Measurements from ENCODE around the gene ARID1B.

ARID1B gene

GRCh38 chr6:156883497-156884252 is 106.5 kb downstream of the ARID1B start:
- Histone ChIP-seq H3K4me1 (ENCODE audit: insufficient read depth, low read length) (peaks cover 77% of the 10 kb centered on the region), H3K4me3 (ENCODE audit: low read length) (no peak overlapping the region)
- WGBS, result 85% methylated on average over 14 of the region's 14 CpGs

DNA sequence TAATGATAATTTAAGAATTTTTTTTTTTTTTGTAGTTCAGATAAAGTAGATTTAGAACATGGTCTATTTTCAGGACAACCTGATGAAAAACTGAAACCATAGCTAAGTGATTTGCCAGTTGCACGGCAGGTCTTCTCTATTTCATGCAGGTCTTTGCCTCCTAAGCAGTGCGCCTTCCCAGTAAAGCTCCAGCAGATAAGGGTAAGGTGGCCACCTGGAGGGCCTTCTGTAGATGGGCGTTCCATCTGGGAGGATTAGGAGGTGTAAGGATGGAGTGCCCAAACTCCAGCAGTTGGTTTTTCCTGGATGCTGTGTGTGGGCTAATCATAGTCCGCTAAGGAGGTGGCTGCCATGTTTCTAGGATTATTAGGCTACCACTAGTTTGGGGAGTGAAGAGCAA is 107.1 kb downstream of the ARID1B start:
- Histone ChIP-seq H3K27me3 (ENCODE audit: insufficient read depth, low read length) (no peaks in the 10 kb centered on the region), H3K4me3 (ENCODE audit: low read length) (no peak overlapping the region), H3K9me3 (ENCODE audit: insufficient read depth, low read depth, low read length) (no peaks in the 10 kb centered on the region), H3K4me1 (ENCODE audit: insufficient read depth, low read length) (peaks cover 82% of the 10 kb centered on the region), H3K9ac (ENCODE audit: low read depth, low read length) (no peak overlapping the region), H3K36me3 (ENCODE audit: insufficient read depth, low read length) (no peaks in the 10 kb centered on the region), H3K27ac (ENCODE audit: low read depth, low read length) (no peak overlapping the region)
- WGBS, result 91% methylated on average over 4 of the region's 4 CpGs

More at GRCh38 chr6:156883497-156884252, 106.5 kb downstream of the ARID1B start:
- Histone ChIP-seq H3K27ac (ENCODE audit: low read depth, low read length) (0 out of 2 replicates have a peak overlapping the region, but pooled peaks have one; percentile 22), H3K9ac (ENCODE audit: low read depth, low read length) (no peak overlapping the region), H3K9me3 (ENCODE audit: insufficient read depth, low read depth, low read length) (no peaks in the 10 kb centered on the region), H3K27me3 (ENCODE audit: insufficient read depth, low read length) (no peaks in the 10 kb centered on the region), H3K36me3 (ENCODE audit: insufficient read depth, low read length) (no peaks in the 10 kb centered on the region)

GRCh38 chr6:156885562-156885961 is 108.4 kb downstream of the ARID1B start:
- WGBS, result 67% methylated on average over 2 of the region's 2 CpGs
- Histone ChIP-seq H3K9ac (ENCODE audit: low read depth, low read length) (no peak overlapping the region), H3K27me3 (ENCODE audit: insufficient read depth, low read length) (no peaks in the 10 kb centered on the region), H3K4me3 (ENCODE audit: low read length) (no peak overlapping the region), H3K27ac (ENCODE audit: low read depth, low read length) (no peak overlapping the region), H3K4me1 (ENCODE audit: insufficient read depth, low read length) (peaks cover 81% of the 10 kb centered on the region), H3K36me3 (ENCODE audit: insufficient read depth, low read length) (no peaks in the 10 kb centered on the region), H3K9me3 (ENCODE audit: insufficient read depth, low read depth, low read length) (no peaks in the 10 kb centered on the region)

GRCh38 chr6:156886409-156886808 is 109.2 kb downstream of the ARID1B start:
- Histone ChIP-seq H3K9me3 (ENCODE audit: insufficient read depth, low read depth, low read length) (no peaks in the 10 kb centered on the region), H3K36me3 (ENCODE audit: insufficient read depth, low read length) (no peaks in the 10 kb centered on the region), H3K4me3 (ENCODE audit: low read length) (no peak overlapping the region), H3K27ac (ENCODE audit: low read depth, low read length) (peak overlapping the region; percentile 10; the same call in 1 of the 2 replicates), H3K9ac (ENCODE audit: low read depth, low read length) (no peak overlapping the region), H3K27me3 (ENCODE audit: insufficient read depth, low read length) (no peaks in the 10 kb centered on the region), H3K4me1 (ENCODE audit: insufficient read depth, low read length) (peaks cover 78% of the 10 kb centered on the region)
- WGBS, result 74% methylated on average over 8 of the region's 8 CpGs

DNA sequence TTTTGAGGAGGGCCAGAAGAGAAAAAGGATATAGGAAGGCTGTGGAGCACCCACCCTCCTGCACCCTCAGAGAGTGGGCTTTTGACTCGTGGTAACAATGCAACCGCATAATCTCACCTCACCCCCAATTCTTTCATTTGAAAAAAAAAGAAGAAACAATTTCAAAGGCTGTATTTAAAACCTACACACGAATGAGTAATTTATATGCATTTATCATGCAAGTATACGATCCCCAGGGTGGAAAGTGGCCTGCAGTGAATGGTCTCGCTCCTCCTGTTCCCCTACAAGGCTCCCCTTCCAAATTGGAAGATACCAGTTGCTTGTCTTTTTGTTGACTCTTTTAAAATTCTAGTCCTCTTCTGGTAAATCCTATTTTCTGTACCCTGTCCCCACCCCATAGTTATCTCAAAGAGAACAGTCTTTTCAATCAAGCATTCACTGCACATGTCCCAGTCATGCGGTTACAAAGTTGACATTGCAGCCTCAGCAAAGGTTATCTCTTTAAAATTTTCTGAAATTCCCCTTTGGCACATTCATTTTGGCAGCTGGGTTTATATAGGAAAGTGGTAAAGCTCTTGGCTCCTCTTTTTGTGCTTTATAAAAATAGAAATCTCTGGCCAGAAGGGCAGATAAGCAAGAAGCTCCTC is 110.6 kb downstream of the ARID1B start:
- Histone ChIP-seq H3K36me3 (ENCODE audit: insufficient read depth, low read length) (no peaks in the 10 kb centered on the region), H3K4me1 (ENCODE audit: insufficient read depth, low read length) (peaks cover 67% of the 10 kb centered on the region), H3K4me3 (ENCODE audit: low read length) (no peak overlapping the region), H3K9me3 (ENCODE audit: insufficient read depth, low read depth, low read length) (no peaks in the 10 kb centered on the region), H3K27ac (ENCODE audit: low read depth, low read length) (peak overlapping the region; percentile 42; the same call in 1 of the 2 replicates), H3K9ac (ENCODE audit: low read depth, low read length) (no peak overlapping the region), H3K27me3 (ENCODE audit: insufficient read depth, low read length) (no peaks in the 10 kb centered on the region)
- 42% methylated on average over 6 of the region's 6 CpGs for WGBS

- H3K9me3 ChIP-seq (ENCODE audit: insufficient read depth, low read depth, low read length), result no peaks in the 10 kb centered on the region
- WGBS, result 93% methylated on average over 6 of the region's 6 CpGs
- H3K36me3 ChIP-seq (ENCODE audit: insufficient read depth, low read length), result no peaks in the 10 kb centered on the region
- H3K27me3 ChIP-seq (ENCODE audit: insufficient read depth, low read length), result no peaks in the 10 kb centered on the region
- no peak overlapping the region for H3K27ac ChIP-seq (ENCODE audit: low read depth, low read length)
- no peak overlapping the region for H3K4me3 ChIP-seq (ENCODE audit: low read length)
- peaks cover 51% of the 10 kb centered on the region for H3K4me1 ChIP-seq (ENCODE audit: insufficient read depth, low read length)
- no peak overlapping the region for H3K9ac ChIP-seq (ENCODE audit: low read depth, low read length)
These were observed 112.3 kb downstream of the ARID1B start for GRCh38 chr6:156889469-156889868.

DNA sequence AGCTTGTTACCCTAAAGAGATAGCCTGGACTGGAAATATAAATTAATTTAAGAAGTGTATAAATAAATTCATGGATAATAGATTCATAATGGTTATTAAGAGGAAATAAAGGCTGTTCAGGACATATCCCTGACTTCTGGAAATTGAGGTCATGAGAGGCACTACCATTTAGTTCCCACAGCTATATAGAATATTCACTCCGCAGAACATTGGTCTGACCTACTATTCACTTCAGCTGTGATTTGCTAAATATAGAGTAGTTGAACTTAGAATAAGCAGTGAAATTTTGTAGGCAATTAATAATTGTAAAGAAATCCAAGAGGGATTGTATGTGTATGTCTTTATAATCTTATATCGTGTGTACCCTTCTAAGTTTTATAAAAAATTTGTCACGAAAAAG is 112.8 kb downstream of the ARID1B start:
- no peaks in the 10 kb centered on the region for H3K9me3 ChIP-seq (ENCODE audit: insufficient read depth, low read depth, low read length)
- H3K9ac ChIP-seq (ENCODE audit: low read depth, low read length), result no peak overlapping the region
- peaks cover 49% of the 10 kb centered on the region for H3K4me1 ChIP-seq (ENCODE audit: insufficient read depth, low read length)
- no peaks in the 10 kb centered on the region for H3K36me3 ChIP-seq (ENCODE audit: insufficient read depth, low read length)
- no peak overlapping the region for H3K27ac ChIP-seq (ENCODE audit: low read depth, low read length)
- H3K4me3 ChIP-seq (ENCODE audit: low read length), result no peak overlapping the region
- 88% methylated on average over 1 of the region's 3 CpGs for WGBS
- no peaks in the 10 kb centered on the region for H3K27me3 ChIP-seq (ENCODE audit: insufficient read depth, low read length)

- no peaks in the 10 kb centered on the region for H3K27me3 ChIP-seq (ENCODE audit: insufficient read depth, low read length)
- 87% methylated on average over 2 of the region's 2 CpGs for WGBS
- H3K27ac ChIP-seq (ENCODE audit: low read depth, low read length), result no peak overlapping the region
- no peak overlapping the region for H3K9ac ChIP-seq (ENCODE audit: low read depth, low read length)
- no peaks in the 10 kb centered on the region for H3K9me3 ChIP-seq (ENCODE audit: insufficient read depth, low read depth, low read length)
- peaks cover 44% of the 10 kb centered on the region for H3K4me1 ChIP-seq (ENCODE audit: insufficient read depth, low read length)
- no peak overlapping the region for H3K4me3 ChIP-seq (ENCODE audit: low read length)
- H3K36me3 ChIP-seq (ENCODE audit: insufficient read depth, low read length), result no peaks in the 10 kb centered on the region
These were observed 113.6 kb downstream of the ARID1B start for GRCh38 chr6:156890627-156891314.

DNA sequence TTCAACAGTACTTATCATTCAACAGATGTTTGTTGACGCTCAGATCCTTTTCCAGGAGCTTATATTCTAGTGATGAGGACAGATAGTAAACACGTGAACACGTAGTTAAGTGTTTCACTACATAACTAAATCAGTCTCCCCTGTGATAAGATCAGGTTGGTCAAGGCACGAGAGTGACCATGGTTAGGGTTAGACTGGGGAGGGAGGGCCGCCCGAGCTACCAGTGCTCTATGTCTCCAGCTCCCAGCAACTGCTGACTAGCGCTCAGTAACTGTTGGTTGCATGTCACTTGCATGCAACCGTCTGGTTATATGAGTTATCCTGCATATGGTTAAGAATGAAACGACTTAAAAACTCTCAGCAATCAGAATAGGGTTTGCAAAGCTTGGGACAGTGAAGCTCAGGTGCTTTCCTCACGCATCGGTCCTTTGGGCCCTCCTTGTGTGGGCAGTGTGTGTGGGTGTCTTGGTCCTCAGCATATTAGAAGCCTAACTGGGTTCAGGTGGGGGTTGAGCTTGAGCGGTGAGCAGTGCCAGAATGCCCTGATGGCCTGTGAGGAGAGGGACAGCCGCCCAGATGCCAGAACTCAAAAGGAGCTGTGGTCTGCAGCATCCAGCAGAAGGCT is 120.8 kb downstream of the ARID1B start:
- Histone ChIP-seq H3K9me3 (ENCODE audit: insufficient read depth, low read depth, low read length) (no peaks in the 10 kb centered on the region), H3K9ac (ENCODE audit: low read depth, low read length) (no peak overlapping the region), H3K27me3 (ENCODE audit: insufficient read depth, low read length) (no peaks in the 10 kb centered on the region), H3K27ac (ENCODE audit: low read depth, low read length) (no peak overlapping the region), H3K36me3 (ENCODE audit: insufficient read depth, low read length) (peaks cover 10% of the 10 kb centered on the region), H3K4me3 (ENCODE audit: low read length) (no peak overlapping the region), H3K4me1 (ENCODE audit: insufficient read depth, low read length) (no peaks in the 10 kb centered on the region)
- WGBS, result 92% methylated on average over 13 of the region's 13 CpGs

DNA sequence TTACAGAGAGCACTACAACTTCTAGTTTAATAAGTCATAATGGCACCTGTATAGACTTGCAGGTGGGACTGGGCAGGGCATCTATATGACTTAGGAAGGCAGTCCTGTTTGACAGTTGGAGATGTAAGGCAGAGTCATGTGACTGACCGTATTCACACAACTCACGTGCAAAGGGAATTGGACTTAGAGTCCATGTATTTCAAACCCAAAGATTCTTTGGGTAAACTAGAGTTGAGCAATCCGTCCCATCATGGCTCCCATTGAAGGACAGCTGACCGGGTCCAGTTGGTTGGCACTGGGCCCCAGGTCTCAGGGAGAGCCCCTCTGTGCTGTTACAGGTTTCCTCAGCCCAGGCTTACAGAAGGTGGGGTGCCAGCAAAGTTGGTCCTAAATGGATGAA is 121.9 kb downstream of the ARID1B start:
- no peak overlapping the region for H3K4me3 ChIP-seq (ENCODE audit: low read length)
- no peaks in the 10 kb centered on the region for H3K4me1 ChIP-seq (ENCODE audit: insufficient read depth, low read length)
- H3K36me3 ChIP-seq (ENCODE audit: insufficient read depth, low read length), result peaks cover 11% of the 10 kb centered on the region
- no peaks in the 10 kb centered on the region for H3K27me3 ChIP-seq (ENCODE audit: insufficient read depth, low read length)
- H3K9me3 ChIP-seq (ENCODE audit: insufficient read depth, low read depth, low read length), result no peaks in the 10 kb centered on the region
- 93% methylated on average over 4 of the region's 4 CpGs for WGBS
- no peak overlapping the region for H3K9ac ChIP-seq (ENCODE audit: low read depth, low read length)
- no peak overlapping the region; the same call in 1 of the 2 replicates for H3K27ac ChIP-seq (ENCODE audit: low read depth, low read length)

Data from HUES64 (cell line).